HepG2 (cell line): ENCODE results near the gene PKD2L1. TPM values are rescaled to one million over a fixed set of nuclear protein-coding genes. Genes with fewer than 3 reads are reported as not detected.

ENCODE experiments used
- BHLHE40 ChIP-seq: IDR thresholded peaks from 2 replicates; pipeline ENCODE4 v1.6.1; 2011; ENCODE audit warnings: low read length, improper control_type of control experiment
- MAF1 ChIP-seq: sonication (generic); formaldehyde crosslinking; IDR thresholded peaks from 2 replicates; pipeline ENCODE4 v1.5.0; 2020; ENCODE audit warnings: missing genetic modification reagents, borderline replicate concordance
- NRL ChIP-seq: sonication (generic); formaldehyde crosslinking; IDR thresholded peaks from 2 replicates; pipeline ENCODE4 v1.5.0; 2020; ENCODE audit warnings: missing genetic modification reagents, mild to moderate bottlenecking, moderate library complexity, borderline replicate concordance
- SALL2 ChIP-seq: sonication (generic); formaldehyde crosslinking; IDR thresholded peaks from 2 replicates; pipeline ENCODE4 v1.8.1; 2023; ENCODE audit warnings: mild to moderate bottlenecking, missing genetic modification reagents, inconsistent platforms
- ZFP41 ChIP-seq: sonication (generic); formaldehyde crosslinking; IDR thresholded peaks from 2 replicates; pipeline ENCODE4 v1.4.0; 2020; ENCODE audit warnings: mild to moderate bottlenecking, missing genetic modification reagents, borderline replicate concordance
- ZNF232 ChIP-seq: sonication (generic); formaldehyde crosslinking; IDR thresholded peaks from 2 replicates; pipeline ENCODE4 v1.4.0; 2020; ENCODE audit warnings: missing genetic modification reagents, borderline replicate concordance
- polyA plus RNA-seq, 8 experiments: library from polyadenylated mRNA; depleted of rRNA in 3 of 8; stranded (reverse) in 7 of 8; unstranded in 1 of 8; fragments of >200 nt; fragmentation: Illumina TruSeq in 4 of 8; extraction: Trizol in 4 of 8; gene quantifications; 2 replicates each; pipeline versions ENCODE4 v1.2.1 to v1.2.3, GENCODE V29; 2011 to 2016; ENCODE audit warnings: low read depth in 4 of 8, missing spikeins in 1 of 8, mixed read lengths in 1 of 8; ENCODE audit not compliant: insufficient read depth in 1 of 8
- total RNA-seq, 5 experiments: library from RNA; depleted of rRNA; stranded (reverse); fragments of >200 nt; fragmentation: Illumina TruSeq; extraction: Trizol; gene quantifications; 2 replicates each; pipeline ENCODE4 v1.2.3, GENCODE V29; 2016; ENCODE audit warnings: low read depth in 1 of 5
- TF ChIP-seq, protein P1 (sequence below), 2 experiments: fragments of 450-650 bp in 1 of 2; sonication (generic) in 1 of 2; formaldehyde crosslinking in 1 of 2; IDR thresholded peaks; 2 replicates each; pipeline versions ENCODE4 v1.6.1 to v1.8.0; 2016 to 2022; ENCODE audit warnings: antibody characterized with exemption in 1 of 2, mild to moderate bottlenecking in 1 of 2, missing genetic modification reagents in 1 of 2
- TF ChIP-seq, protein P2 (sequence below): sonication (generic); formaldehyde crosslinking; IDR thresholded peaks from 2 replicates; pipeline ENCODE4 v1.4.0; 2020; ENCODE audit warnings: mild to moderate bottlenecking, missing genetic modification reagents

PKD2L1 gene
- total and polyA plus RNA-seq, 2 of the 13 experiments (the other 11 are each of a cell fraction or from before 2014, with no cell fraction given) = 0.07 to 0.15 TPM

DNA sequence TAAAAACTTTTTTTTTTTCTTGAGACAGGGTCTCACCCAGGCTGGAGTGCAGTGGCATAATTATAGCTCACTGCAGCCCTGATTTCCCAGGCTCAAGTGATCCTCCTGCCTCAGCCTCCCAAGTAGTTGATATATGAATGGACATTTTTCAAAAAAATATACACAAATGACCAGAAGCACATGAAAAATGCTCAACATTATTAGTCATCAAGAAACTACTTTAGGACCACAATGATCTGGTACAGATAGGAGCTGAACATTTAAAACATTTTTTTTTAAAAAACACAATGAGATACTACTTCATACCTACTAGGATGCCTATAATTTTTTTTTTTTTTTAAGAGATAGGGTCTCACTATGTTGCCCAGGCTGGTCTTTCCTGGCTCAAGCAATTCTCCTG is 38.7 kb upstream of the PKD2L1 start (continued):
- TF ChIP-seq, protein P1, sequence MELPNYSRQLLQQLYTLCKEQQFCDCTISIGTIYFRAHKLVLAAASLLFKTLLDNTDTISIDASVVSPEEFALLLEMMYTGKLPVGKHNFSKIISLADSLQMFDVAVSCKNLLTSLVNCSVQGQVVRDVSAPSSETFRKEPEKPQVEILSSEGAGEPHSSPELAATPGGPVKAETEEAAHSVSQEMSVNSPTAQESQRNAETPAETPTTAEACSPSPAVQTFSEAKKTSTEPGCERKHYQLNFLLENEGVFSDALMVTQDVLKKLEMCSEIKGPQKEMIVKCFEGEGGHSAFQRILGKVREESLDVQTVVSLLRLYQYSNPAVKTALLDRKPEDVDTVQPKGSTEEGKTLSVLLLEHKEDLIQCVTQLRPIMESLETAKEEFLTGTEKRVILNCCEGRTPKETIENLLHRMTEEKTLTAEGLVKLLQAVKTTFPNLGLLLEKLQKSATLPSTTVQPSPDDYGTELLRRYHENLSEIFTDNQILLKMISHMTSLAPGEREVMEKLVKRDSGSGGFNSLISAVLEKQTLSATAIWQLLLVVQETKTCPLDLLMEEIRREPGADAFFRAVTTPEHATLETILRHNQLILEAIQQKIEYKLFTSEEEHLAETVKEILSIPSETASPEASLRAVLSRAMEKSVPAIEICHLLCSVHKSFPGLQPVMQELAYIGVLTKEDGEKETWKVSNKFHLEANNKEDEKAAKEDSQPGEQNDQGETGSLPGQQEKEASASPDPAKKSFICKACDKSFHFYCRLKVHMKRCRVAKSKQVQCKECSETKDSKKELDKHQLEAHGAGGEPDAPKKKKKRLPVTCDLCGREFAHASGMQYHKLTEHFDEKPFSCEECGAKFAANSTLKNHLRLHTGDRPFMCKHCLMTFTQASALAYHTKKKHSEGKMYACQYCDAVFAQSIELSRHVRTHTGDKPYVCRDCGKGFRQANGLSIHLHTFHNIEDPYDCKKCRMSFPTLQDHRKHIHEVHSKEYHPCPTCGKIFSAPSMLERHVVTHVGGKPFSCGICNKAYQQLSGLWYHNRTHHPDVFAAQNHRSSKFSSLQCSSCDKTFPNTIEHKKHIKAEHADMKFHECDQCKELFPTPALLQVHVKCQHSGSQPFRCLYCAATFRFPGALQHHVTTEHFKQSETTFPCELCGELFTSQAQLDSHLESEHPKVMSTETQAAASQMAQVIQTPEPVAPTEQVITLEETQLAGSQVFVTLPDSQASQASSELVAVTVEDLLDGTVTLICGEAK (IDR thresholded peaks at IDR 0.05) = no peak
- TF ChIP-seq, protein P1 (CRISPR knock-in tag; IDR thresholded peaks at IDR 0.05) = no peak
- TF ChIP-seq BHLHE40 (no peak), SALL2 (no peak), ZNF232 (CRISPR knock-in tag) (no peak), ZFP41 (no peak), NRL (no peak), MAF1 (CRISPR knock-in tag) (no peak)
- TF ChIP-seq, protein P2, sequence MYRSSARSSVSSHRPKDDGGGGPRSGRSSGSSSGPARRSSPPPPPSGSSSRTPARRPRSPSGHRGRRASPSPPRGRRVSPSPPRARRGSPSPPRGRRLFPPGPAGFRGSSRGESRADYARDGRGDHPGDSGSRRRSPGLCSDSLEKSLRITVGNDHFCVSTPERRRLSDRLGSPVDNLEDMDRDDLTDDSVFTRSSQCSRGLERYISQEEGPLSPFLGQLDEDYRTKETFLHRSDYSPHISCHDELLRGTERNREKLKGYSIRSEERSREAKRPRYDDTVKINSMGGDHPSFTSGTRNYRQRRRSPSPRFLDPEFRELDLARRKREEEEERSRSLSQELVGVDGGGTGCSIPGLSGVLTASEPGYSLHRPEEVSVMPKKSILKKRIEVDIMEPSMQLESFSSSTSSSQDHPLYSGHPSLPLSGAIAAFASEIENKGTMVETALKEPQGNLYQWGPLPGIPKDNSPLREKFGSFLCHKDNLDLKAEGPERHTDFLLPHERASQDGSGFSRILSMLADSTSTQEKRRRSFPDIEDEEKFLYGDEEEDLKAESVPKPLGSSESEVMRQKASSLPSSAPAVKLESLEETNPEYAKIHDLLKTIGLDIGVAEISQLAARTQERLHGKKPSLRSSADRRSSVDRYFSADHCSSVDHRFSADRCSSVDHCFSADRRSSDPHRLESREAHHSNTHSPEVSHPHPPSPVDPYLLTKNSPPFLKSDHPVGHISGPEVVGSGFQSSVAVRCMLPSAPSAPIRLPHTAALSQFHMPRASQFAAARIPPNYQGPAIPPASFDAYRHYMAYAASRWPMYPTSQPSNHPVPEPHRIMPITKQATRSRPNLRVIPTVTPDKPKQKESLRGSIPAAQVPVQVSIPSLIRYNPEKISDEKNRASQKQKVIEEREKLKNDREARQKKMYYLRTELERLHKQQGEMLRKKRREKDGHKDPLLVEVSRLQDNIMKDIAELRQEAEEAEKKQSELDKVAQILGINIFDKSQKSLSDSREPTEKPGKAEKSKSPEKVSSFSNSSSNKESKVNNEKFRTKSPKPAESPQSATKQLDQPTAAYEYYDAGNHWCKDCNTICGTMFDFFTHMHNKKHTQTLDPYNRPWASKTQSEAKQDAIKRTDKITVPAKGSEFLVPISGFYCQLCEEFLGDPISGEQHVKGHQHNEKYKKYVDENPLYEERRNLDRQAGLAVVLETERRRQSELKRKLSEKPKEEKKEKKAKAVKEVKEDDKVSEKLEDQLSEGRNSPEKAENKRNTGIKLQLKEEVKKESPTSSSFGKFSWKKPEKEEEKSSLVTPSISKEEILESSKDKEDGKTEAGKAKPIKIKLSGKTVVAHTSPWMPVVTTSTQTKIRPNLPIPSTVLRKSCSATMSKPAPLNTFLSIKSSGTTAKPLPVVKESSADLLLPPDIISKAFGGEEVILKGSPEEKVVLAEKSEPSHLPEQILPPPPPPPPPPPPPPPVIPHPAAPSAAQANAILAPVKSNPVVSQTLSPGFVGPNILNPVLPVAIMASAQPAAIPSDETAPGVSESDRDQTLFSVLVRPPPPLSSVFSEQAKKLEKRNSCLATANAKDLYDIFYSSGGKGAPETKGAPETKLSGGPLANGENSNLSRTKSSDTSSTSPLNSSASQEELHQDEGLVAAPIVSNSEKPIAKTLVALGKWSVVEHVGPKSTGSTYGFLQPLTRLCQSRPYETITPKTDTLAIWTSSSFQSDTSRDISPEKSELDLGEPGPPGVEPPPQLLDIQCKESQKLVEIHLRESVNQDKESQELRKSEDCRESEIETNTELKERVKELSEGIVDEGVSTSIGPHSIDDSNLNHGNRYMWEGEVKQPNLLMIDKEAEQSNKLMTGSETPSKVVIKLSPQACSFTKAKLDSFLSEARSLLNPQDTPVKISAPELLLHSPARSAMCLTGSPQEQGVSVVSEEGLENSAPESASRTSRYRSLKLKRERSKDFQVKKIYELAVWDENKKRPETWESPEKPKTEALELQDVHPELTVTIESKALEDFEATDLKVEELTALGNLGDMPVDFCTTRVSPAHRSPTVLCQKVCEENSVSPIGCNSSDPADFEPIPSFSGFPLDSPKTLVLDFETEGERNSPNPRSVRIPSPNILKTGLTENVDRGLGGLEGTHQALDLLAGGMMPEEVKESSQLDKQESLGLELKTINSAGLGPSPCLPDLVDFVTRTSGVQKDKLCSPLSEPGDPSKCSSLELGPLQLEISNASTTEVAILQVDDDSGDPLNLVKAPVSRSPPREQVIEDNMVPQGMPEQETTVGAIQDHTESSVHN (CRISPR knock-in tag) = no peak
